HEK293T (cell line): ENCODE data around the gene NHEJ1.

Source experiments
- CTCF ChIA-PET: fragments of 350-600 bp; formaldehyde crosslinking; extraction: SDS; loops from one replicate; lab custom pipeline; 2021; ENCODE audit warnings: antibody characterized with exemption, inconsistent platforms; lab: Yijun Ruan, JAX
- POLR2A ChIA-PET: fragments of 350-600 bp; formaldehyde crosslinking; extraction: SDS; loops from one replicate; lab custom pipeline; 2020; ENCODE audit warnings: antibody characterized with exemption, inconsistent platforms; lab: Yijun Ruan, JAX
- DNase-seq: peaks from one replicate; pipeline ENCODE4 v3.0.0; 2012; ENCODE audit warnings: mixed read lengths; ENCODE audit errors: extremely low spot score
- ARNT ChIP-seq: fragments of 450-650 bp; IDR thresholded peaks from 2 replicates; pipeline ENCODE4 v1.6.1; 2017; ENCODE audit warnings: mild to moderate bottlenecking
- BHLHE40 ChIP-seq: fragments of 450-650 bp; IDR thresholded peaks from 2 replicates; pipeline ENCODE4 v1.6.1; 2016; ENCODE audit warnings: mild to moderate bottlenecking, moderate library complexity, borderline replicate concordance
- CTBP1 ChIP-seq: fragments of 450-650 bp; IDR thresholded peaks from 2 replicates; pipeline ENCODE4 v1.6.1; 2016; ENCODE audit warnings: borderline replicate concordance
- ELF4 ChIP-seq: fragments of 450-650 bp; IDR thresholded peaks from 2 replicates; pipeline ENCODE4 v1.6.1; 2017; ENCODE audit warnings: antibody characterized with exemption
- FOXA1 ChIP-seq: fragments of 450-650 bp; IDR thresholded peaks from 2 replicates; pipeline ENCODE4 v1.6.1; 2016; ENCODE audit warnings: mild to moderate bottlenecking
- FOXK2 ChIP-seq: fragments of 450-650 bp; IDR thresholded peaks from 2 replicates; pipeline ENCODE4 v1.6.1; 2016; ENCODE audit warnings: mild to moderate bottlenecking
- FOXM1 ChIP-seq: fragments of 450-650 bp; IDR thresholded peaks from 2 replicates; pipeline ENCODE4 v1.6.1; 2017; ENCODE audit warnings: mild to moderate bottlenecking, borderline replicate concordance
- HDGF ChIP-seq: fragments of 450-650 bp; IDR thresholded peaks from 2 replicates; pipeline ENCODE4 v1.6.1; 2017; ENCODE audit warnings: antibody characterized with exemption, borderline replicate concordance
- L3MBTL2 ChIP-seq: fragments of 450-650 bp; conservative IDR thresholded peaks from 2 replicates; pipeline ENCODE4 v1.6.1; 2016; ENCODE audit warnings: mild to moderate bottlenecking
- LEF1 ChIP-seq: fragments of 450-650 bp; IDR thresholded peaks from 2 replicates; pipeline ENCODE4 v1.6.1; 2017; ENCODE audit warnings: mild to moderate bottlenecking, borderline replicate concordance
- NFRKB ChIP-seq: fragments of 450-650 bp; IDR thresholded peaks from 2 replicates; pipeline ENCODE4 v1.6.1; 2016; ENCODE audit warnings: mild to moderate bottlenecking, moderate library complexity
- PKNOX1 ChIP-seq: fragments of 450-650 bp; IDR thresholded peaks from 2 replicates; pipeline ENCODE4 v1.6.1; 2016
- SP1 ChIP-seq: fragments of 450-650 bp; IDR thresholded peaks from 2 replicates; pipeline ENCODE4 v1.6.1; 2017
- SUZ12 ChIP-seq: fragments of 450-650 bp; IDR thresholded peaks from 2 replicates; pipeline ENCODE4 v1.6.1; 2016; ENCODE audit warnings: mild to moderate bottlenecking
- TARDBP ChIP-seq: fragments of 450-650 bp; IDR thresholded peaks from 2 replicates; pipeline ENCODE4 v1.6.1; 2016
- ZNF384 ChIP-seq: fragments of 450-650 bp; IDR thresholded peaks from 2 replicates; pipeline ENCODE4 v1.6.1; 2016

Gene NHEJ1

DNA sequence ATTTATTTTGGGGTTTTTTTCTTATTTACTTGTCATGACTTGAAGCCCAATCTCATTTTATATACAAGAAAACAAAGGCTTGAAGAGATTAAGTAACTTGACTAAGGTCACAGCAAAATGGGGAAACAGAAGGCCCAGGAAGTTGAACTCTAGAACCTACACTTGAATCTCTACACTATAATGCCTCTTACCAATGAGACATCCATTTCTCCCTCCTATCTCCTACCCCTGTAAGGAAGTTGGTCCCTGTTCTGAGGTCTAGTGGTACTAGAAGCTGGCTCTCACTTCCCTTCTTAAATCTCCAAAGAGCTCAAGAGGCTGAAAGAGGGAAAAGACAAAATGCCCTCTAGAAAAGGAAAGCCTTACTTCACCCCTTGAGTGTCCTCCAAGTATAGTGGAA lies 74.4 kb downstream of the NHEJ1 start:
- POLR2A ChIA-PET, result no interaction called here
- CTCF ChIA-PET, result interaction anchor here (0.6 to 1.7 kb wide), 2 partner anchors 14 to 18 kb away, joined by 3 to 9 read pairs; no protein-coding TSS in a partner anchor
- no peak for TF ChIP-seq PKNOX1
- no peak for TF ChIP-seq SP1
- TF ChIP-seq NFRKB, result no peak
- no peak for TF ChIP-seq TARDBP
- no peak for TF ChIP-seq BHLHE40
- no peak for TF ChIP-seq ZNF384
- no peak for TF ChIP-seq HDGF
- no peak for TF ChIP-seq L3MBTL2
- TF ChIP-seq SUZ12, result no peak
- TF ChIP-seq FOXA1, result no peak
- no peak for TF ChIP-seq FOXM1
- no peak for TF ChIP-seq CTBP1
- DNase-seq, result no peak

DNA sequence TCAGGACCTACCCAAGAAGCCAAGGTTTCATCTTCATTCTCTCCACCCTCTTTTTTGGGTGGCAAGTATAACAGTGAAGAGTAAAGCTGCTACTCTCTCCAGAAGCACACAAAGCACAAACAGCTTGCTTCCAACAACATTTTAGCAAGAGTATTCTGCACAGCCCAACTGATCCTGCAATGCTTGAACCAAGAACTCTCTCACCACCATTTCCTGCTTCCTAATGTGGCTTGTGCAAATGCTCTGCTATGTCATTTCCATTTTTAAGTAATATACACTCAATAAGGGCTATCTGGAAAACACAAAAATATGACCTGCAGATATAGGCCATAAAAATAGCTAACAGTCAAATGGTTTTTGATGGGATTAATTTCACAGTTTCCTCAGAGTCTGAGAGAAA lies 75.8 kb downstream of the NHEJ1 start:
- ChIA-PET POLR2A (no interaction called here), CTCF (interaction anchor here (0.6 to 1.0 kb wide), 2 partner anchors 12 kb away, joined by 3 to 4 read pairs; no protein-coding TSS in a partner anchor)
- TF ChIP-seq FOXM1, result no peak
- TF ChIP-seq FOXK2, result no peak
- TF ChIP-seq ARNT, result no peak
- TF ChIP-seq PKNOX1, result no peak
- TF ChIP-seq TARDBP, result no peak
- TF ChIP-seq ELF4, result no peak
- TF ChIP-seq FOXA1, result no peak
- DNase-seq, result no peak

- DNase-seq, result no peak
- TF ChIP-seq FOXM1 (no peak), ELF4 (no peak), NFRKB (no peak), ARNT (no peak), PKNOX1 (no peak), SUZ12 (no peak), LEF1 (no peak), CTBP1 (no peak)
- ChIA-PET POLR2A (no interaction called here), CTCF (interaction anchor here (0.6 to 1.1 kb wide), 2 partner anchors 22 to 865 kb away, joined by 3 read pairs; no protein-coding TSS in a partner anchor)
Observed at GRCh38 chr2:219082332-219082958, 78.2 kb downstream of the NHEJ1 start.

DNA sequence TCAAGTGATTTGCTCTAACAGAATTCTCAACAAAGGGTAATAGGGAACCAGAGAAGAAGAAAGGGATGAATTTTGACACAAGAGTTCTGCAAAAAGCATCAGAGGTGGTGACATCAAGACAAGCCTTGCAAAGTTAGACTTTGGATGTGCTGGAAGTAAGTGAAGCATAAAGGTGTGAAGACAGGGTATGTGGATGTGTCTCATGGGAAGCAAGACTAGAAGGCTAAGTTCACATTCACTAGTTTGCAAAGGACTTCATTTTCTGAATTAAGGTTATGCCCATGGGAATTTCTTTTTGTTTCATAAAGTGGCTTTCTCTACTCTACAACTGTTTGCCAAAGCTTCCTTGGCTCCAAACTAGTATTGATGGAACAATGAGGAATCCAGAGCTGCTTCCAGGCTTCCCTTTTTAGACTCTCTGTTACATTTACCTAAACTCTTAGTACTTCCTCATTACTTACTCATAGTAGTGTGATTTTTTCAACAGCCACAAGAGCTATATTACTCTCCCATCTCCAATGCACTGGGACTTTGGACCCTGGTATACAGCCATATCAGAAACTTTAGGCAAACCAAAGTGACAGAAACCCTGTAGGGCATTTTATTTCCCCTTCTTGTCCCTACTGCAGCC lies 78.8 kb downstream of the NHEJ1 start:
- CTCF ChIA-PET, result interaction anchor here (0.6 to 1.3 kb wide), 3 partner anchors 23 to 865 kb away, joined by 3 to 4 read pairs (median 3); no protein-coding TSS in a partner anchor
- POLR2A ChIA-PET, result no interaction called here
- no peak for DNase-seq
- TF ChIP-seq ARNT (no peak), CTBP1 (no peak), ZNF384 (no peak), BHLHE40 (no peak), HDGF (no peak), L3MBTL2 (no peak), LEF1 (no peak), SP1 (no peak), ELF4 (no peak)

GRCh38 chr2:219081096-219081495 lies 79.5 kb downstream of the NHEJ1 start:
- CTCF ChIA-PET, result interaction anchor here (0.6 to 1.3 kb wide), 4 partner anchors 9 to 44 kb away, joined by 3 to 6 read pairs (median 4); no protein-coding TSS in a partner anchor
- POLR2A ChIA-PET, result no interaction called here
- TF ChIP-seq SUZ12, result no peak
- TF ChIP-seq HDGF, result no peak
- no peak for TF ChIP-seq BHLHE40
- no peak for TF ChIP-seq TARDBP
- no peak for TF ChIP-seq SP1
- TF ChIP-seq NFRKB, result no peak
- no peak for TF ChIP-seq ARNT
- TF ChIP-seq CTBP1, result no peak
- no peak for DNase-seq

DNA sequence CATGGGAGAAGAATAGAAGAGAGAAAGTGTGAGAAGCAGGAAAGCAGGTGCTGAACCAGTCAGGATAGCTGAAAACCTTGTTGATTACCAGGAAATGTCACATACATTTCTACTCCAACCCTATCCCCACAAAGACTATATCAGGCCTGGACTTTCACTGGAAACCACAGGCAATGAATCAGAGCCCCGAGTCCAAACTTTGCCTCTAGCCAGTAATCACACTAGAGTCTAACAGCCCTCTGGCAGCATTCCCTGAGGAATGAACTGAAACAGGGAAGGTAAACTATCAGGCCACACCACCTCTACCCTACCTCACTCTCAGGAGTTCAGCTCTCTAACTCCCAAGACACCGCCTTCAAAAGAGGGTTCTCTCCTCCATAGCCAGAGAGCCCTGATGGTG lies 81.2 kb downstream of the NHEJ1 start:
- ChIA-PET CTCF (no interaction called here), POLR2A (no interaction called here)
- DNase-seq, result no peak
- no peak for TF ChIP-seq PKNOX1
- TF ChIP-seq LEF1, result no peak
- TF ChIP-seq FOXK2, result no peak
- TF ChIP-seq ELF4, result no peak
- TF ChIP-seq BHLHE40, result no peak
- no peak for TF ChIP-seq ARNT
- TF ChIP-seq FOXA1, result no peak
- TF ChIP-seq HDGF, result no peak
- TF ChIP-seq SP1, result no peak
- no peak for TF ChIP-seq SUZ12
